Activated CD4-positive, CD25-positive, alpha-beta regulatory T cell treated with anti-CD3 and anti-CD28 coated beads, Interleukin-2, amount 50 U/mL, for 16 hours (primary cell): ENCODE data around the gene TFAP2E.

Source experiments
- DNase-seq: peaks from one replicate; pipeline ENCODE4 v3.0.0-alpha.2; 2020; ENCODE audit warnings: low read depth, low spot score

The TFAP2E gene

DNA sequence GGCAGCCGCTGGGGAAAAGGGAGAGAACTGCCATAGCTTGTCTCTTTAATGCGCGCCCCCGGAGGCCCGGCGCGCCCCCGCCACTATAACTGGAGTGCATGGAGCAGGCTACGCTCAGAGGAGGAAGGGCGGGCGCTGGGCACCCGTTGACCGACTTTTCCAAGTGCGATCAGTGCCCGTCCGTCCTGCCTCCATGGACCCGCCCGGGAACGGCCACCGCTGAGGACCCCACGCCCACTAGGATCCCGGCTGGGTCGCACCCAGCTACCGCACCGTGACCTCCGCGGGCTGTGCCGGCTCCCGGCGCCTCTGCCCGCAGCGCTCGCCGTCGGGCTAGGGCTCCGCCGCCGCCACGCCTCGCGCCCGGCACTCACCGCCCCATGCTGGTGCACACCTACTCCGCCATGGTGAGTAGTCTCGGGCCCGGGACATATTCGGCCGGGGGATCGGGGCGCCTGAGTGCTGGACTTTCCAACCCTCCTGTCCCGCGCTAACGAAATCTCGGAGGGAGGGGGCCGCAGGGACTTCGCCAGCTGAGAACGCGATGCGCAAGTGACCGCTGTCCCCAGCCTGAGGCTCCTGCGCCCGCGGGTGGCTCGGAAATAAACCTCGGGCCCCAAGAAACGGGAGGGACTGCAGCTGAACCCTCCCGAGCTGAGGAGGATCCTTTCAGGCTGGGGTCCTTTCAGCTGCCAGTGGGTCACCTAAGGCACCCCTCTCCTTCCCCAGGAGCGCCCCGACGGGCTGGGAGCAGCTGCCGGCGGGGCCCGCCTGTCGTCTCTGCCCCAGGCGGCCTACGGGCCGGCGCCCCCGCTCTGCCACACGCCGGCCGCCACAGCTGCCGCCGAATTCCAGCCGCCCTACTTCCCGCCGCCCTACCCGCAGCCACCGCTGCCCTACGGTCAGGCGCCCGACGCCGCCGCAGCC is at the start of gene TFAP2E:
Gene TFAP2E, plus strand, starts transcription at position 117 of the 927 bp plus-strand sequence. Its CDS starts 264 bp downstream, at position 381.
- DNase-seq = no peak

DNA sequence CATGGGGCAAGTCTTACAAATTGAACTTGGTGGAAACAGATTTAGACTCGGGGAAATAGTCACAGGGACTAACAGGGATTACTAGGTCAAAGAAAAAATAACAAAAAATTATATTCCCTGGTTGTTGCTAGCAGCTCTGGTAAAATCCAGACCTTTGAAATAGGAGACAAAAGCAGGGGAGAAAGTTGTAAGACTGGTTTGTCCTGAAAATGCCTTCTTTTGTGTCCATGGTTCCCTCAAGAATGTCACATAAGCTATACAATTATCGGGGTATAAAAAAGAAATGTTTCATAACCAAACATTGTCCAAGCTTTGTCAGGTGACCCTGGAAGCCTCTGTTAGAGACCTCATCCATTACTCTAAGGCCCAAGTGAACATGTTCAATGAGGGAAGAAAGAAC is 49.0 kb upstream of the TFAP2E start:
- DNase-seq = no peak

DNA sequence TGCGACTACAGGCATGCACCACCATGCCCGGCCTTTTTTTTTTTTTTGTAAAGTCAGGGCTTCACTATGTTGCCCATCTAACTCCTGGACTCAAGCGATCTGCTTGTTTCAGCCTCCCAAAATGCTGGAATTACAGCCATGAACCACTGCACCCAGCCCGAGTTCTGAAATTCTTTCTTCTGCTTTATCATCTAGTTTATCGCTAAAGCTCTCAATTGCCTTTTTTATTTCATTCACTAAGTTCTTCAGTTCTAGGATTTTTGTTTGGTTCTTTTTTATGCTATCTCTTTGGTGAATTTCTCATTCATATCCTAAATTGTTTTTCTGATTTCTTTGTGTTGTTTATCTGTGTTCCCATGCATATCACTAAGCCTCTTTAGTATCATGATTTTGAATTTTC is 42.9 kb upstream of the TFAP2E start:
- DNase-seq = no peak

GRCh38 chr1:35530946-35531345 is 42.2 kb upstream of the TFAP2E start:
- DNase-seq = no peak

DNA sequence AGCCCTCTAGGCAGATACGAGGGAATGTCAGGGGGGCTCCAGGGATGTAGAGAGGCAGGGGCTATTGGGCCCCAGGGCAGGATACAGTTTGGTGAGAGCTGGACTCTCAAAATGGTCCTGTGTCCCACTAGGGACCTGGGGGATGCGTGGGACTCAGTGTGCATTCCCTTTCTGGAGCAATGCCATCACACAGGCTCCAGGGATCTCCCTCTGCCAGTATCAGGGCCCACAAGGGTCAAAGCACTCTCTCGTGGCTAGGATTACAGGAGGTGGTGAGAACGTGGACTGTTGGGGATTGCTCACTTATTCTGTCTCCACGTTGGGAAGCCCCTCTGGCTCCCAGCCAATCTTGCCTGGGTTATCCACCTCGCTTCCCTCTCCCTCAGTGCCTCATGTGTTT is 41.7 kb upstream of the TFAP2E start:
- DNase-seq = no peak

- no peak for DNase-seq
Observed at GRCh38 chr1:35532497-35533223, 40.5 kb upstream of the TFAP2E start.

GRCh38 chr1:35533586-35533985 is 39.5 kb upstream of the TFAP2E start:
- no peak for DNase-seq

- DNase-seq = no peak
Observed at GRCh38 chr1:35535243-35535642, 37.9 kb upstream of the TFAP2E start.

DNA sequence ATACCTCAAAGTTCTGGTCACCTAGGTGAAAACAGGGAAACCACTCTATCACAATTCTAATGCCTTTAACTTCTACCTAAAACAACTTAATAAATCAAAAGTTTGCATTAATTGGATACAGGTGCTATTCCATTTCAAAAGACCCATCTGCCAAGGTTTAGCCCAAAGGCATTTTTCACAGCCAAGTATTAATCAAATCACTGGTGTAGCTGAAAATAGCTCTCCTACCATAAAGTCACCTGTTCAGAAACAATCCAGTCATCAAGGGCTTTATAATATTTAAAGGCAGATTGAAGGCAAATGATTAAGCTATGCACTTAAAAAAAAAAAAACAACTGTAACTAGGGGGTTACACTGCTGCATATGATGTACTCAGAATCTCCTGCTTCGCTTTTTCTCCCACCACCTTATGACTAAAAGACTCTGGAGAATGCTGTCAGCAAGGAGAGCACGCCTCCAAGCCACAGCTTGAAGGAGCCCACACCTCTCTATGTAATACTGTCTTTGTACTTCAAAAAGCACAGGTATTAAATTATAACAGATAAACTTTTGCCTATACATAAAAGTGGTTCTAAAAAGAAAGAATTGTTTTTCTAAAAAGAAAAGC is 36.5 kb upstream of the TFAP2E start:
- no peak for DNase-seq

- no peak for DNase-seq
Observed at GRCh38 chr1:35537806-35538205, 35.3 kb upstream of the TFAP2E start.

GRCh38 chr1:35539073-35539823 is 33.9 kb upstream of the TFAP2E start:
- DNase-seq = no peak

DNA sequence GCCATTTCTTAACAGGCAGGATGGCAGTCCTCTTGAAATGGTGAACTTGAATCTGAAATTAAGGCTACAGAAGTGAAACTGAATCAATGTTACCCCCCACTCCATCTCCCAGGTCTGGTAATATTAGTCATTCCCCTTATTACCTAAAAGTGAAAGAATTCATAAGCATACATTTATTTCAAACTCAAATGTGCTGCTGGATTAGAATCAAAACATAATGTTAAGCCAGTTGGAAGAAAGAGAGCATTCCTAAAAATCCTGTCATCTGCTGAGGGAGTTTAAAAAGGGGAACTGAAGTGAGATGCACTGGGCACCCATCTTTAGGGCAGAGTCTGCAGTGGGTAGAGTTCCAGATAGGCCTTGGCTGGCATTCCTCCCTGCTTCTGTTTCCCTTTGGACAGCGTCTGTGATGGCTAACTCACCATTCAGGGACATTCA is 33.3 kb upstream of the TFAP2E start:
- no peak for DNase-seq

DNA sequence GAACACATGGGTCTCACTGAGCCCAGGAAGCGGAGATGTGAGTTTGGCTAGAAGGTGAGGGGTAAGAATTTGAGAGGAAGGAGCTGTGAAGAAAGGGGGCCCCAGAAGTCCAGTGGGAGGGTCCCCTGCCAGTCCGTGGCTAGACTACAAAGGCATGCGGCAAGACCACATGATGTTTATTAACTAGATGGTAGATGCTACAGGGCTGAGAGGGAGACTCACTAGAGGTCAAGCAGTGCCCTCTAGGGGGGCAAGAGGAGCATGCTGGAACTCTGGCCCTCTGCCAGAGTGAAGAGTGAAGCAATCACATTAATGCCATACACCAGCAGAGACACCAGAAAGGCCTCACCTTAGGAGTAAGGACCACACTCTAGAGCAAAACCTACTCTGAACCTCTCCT is 28.1 kb upstream of the TFAP2E start:
- DNase-seq = no peak

- no peak for DNase-seq
Observed at GRCh38 chr1:35546614-35547013, 26.5 kb upstream of the TFAP2E start.

DNA sequence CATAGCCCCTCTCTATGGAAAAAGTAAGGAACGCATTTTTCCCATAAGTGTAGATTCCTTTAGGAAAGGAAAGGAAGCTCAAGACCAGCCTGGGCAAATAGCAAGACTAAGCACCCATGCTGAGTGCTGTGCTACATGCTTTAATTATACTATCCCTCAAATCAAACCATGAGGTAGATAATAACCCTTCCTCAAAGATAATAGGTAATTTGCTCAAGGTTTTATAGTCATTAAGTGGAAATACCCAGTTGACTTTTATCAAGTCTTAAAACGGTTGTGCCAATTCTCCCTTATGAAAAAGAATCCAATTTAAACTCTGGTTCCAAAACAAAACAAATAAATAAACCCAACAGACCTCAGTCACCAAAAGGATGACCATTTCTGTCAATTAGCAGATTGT is 19.3 kb upstream of the TFAP2E start:
- DNase-seq = no peak

GRCh38 chr1:35554266-35555211 is 18.6 kb upstream of the TFAP2E start:
- DNase-seq = no peak

DNA sequence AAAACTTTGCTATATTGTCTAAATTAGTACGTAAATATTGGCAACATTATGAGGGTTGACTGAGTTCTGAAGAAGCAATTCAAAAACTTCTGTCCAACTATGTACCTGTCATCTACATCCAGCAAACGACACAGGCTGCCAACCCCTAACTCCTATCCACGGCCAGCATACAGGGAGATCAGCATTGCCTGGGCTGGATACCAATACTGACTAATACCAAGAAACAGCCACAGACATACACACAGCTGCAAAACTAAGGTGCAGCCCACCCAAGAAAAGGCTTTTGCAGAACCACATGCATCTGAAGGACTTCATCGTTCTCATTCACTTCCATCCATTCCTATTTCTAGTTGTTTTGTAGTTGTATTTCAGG is 17.9 kb upstream of the TFAP2E start:
- DNase-seq = no peak

DNA sequence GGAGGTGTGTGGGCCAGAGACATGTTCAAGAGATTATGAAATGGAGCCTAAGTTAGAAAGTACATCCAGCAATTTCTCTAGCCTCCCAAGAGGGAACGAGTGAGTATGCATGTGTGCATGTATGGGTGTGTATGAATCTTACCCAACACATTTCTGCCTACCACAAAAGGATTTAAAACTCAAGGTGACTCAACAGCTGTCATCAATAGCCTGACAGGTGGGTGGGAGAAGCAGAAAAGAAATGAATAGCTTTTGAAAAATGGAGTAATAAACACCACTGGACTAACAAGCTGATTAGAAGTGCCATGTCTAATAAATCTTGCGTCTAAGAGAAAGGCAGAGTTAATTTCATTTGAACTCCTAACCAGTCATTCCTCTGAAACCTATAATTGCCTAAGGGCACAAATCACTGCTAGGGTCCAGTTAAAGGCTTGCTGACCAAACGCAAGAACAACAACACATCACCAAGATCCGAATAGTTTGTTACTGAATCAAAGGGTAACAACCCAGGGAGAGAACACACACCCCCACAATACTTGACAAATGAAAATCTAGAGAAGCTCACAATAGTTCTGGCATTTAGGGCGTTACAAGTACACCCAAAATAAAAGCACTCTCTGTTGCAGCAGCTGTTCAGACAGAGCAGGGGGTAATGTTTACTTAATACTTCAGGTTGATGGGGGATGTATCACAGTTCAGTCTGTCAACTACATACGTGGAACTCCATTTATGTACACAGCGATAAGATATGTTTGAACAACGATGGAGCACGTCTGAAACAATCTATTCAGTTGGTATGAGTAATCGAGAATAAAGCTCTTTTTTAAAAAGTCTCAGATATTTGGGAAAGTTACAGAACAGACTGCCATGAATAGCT is 17.3 kb upstream of the TFAP2E start:
- no peak for DNase-seq

DNA sequence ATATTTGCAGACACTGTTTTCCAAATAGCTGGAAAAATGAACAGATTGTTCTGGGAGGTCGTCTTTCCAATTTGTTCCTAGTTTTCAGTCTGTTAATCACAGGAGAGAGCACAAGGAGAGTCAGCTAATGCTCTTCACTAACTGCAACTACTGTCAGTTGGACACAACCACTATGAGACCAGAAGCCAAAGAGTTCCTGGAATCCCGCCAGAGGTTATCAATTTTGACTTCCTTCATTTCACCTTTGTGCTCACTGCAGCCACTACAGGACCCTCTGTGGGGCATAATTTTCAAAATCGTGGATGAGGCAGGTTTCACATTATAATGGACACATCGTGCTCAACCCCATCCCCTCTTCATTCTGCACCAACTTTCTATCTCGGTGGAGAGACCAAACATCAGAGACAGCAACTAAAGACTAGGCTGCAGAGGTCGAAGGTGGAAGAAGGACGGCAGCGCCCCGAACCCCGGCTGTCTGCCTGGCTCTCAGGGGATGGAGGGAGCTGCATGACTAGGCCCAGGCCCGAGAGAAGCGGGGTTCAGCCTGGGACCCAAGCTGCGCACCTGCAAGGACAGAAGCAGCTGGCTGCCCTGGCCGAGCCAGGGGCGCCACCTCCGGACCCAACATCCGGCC is 16.5 kb upstream of the TFAP2E start:
- DNase-seq = no peak
